Measurements from ENCODE around the gene PAK1IP1. TPM values are rescaled to one million over a fixed set of nuclear protein-coding genes. Genes with fewer than 3 reads are reported as not detected.

The PAK1IP1 gene
- total and polyA plus RNA-seq, 10 of the 15 experiments (the other 5 are each of a cell fraction or from before 2014, with no cell fraction given) = 26.0 to 98.5 (median 47.8) TPM

DNA sequence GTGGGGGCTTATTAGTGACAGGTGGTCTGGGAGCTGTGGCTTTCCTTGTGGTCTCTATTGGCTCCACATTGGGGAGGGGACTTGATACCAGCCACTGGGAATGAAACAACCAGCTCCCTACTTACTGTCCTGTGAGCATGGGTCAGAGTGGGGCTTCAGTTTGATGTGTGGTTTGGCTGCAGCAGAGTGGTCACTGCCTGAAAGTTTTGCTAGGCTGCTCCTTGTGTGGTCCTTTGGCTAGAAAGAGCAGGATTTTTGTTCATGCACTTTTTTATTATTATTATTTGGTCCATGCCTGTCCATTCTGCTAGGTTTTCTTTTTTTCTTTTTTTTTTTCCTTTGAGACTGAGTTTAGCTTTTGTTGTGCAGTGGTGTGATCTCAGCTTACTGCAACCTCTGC lies 45.3 kb downstream of the PAK1IP1 start:
- FAIRE-seq (no peak), DNase-seq (ENCODE audit: low read depth, low spot score) (no peak), ATAC-seq (no peak)
- intact Hi-C loops (cut with micrococcal nuclease; ENCODE audit: unreplicated experiment) (no loop called here), in situ Hi-C loops (cut with MboI) (no loop called here)
- CTCF ChIA-PET = no interaction called here
- Histone ChIP-seq H3K4me3 (no peak overlapping the region), H3K79me2 (ENCODE audit: control insufficient read depth, insufficient read depth, low read length) (no peaks in the 10 kb centered on the region), H3K36me3 (ENCODE audit: control insufficient read depth in 2 of 2, insufficient read depth in 2 of 2, low read length in 1 of 2) (no peaks in the 10 kb centered on the region), H4K20me1 (ENCODE audit: control insufficient read depth, insufficient read depth) (no peaks in the 10 kb centered on the region), H3K4me1 (ENCODE audit: control insufficient read depth, insufficient read depth, low read length) (no peaks in the 10 kb centered on the region), H3K9ac (ENCODE audit: control insufficient read depth, insufficient read depth, low read length) (no peak overlapping the region), H2AFZ (ENCODE audit: control insufficient read depth, low read depth, low read length) (no peak overlapping the region), H3K4me2 (ENCODE audit: control insufficient read depth, insufficient read depth) (no peak overlapping the region), H3K9me3 (replicated peaks; ENCODE audit: control insufficient read depth, insufficient read depth, low read length) (no peaks in the 10 kb centered on the region; the same call in 2 of the 3 replicates), H3K27ac (ENCODE audit: control insufficient read depth, insufficient read depth) (no peak overlapping the region), H3K27me3 (replicated peaks in 1 of 2; ENCODE audit: control insufficient read depth in 2 of 2, insufficient read depth in 2 of 2, low read length in 1 of 2) (no peaks in the 10 kb centered on the region)
- no TSS peak for BruUV-seq (replicated peaks)
- POLR2A ChIA-PET = interaction anchor here (0.6 kb wide), 1 partner anchor 472 kb away, joined by 3 read pairs; no protein-coding TSS in a partner anchor
- no peak for TF ChIP-seq NFYB (IDR thresholded peaks at IDR 0.05; ENCODE audit: insufficient read depth, low read depth, low read length)
- TF ChIP-seq POLR2A (IDR thresholded peaks at IDR 0.05; ENCODE audit: low read depth, low read length) = no peak
- TF ChIP-seq CUX1 (IDR thresholded peaks at IDR 0.05; ENCODE audit: insufficient replicate concordance, low read depth, low read length) = no peak
- TF ChIP-seq ZNF687 (IDR thresholded peaks at IDR 0.05) = no peak
- no peak for TF ChIP-seq PAX8 (IDR thresholded peaks at IDR 0.05)
- TF ChIP-seq PML (IDR thresholded peaks at IDR 0.05; ENCODE audit: low read length) = no peak
- no peak for TF ChIP-seq IRF4 (IDR thresholded peaks at IDR 0.05; ENCODE audit: low read depth, low read length)
- TF ChIP-seq NR2F1 (conservative IDR thresholded peaks at IDR 0.05) = no peak
- no peak for TF ChIP-seq ATF7 (IDR thresholded peaks at IDR 0.05; ENCODE audit: low read depth)
- no peak for TF ChIP-seq BCL3 (IDR thresholded peaks at IDR 0.05; ENCODE audit: borderline replicate concordance, insufficient read depth, low read depth, low read length, poor library complexity, severe bottlenecking)
- TF ChIP-seq TCF3 (IDR thresholded peaks at IDR 0.05; ENCODE audit: borderline replicate concordance, insufficient read depth, low read depth, low read length) = no peak
- TF ChIP-seq RAD21 (IDR thresholded peaks at IDR 0.05; ENCODE audit: insufficient read depth, low read depth, low read length) = no peak
- no peak for TF ChIP-seq HDAC2 (IDR thresholded peaks at IDR 0.05)
- TF ChIP-seq BMI1 (IDR thresholded peaks at IDR 0.05; ENCODE audit: borderline replicate concordance) = no peak
- no peak for TF ChIP-seq BACH1 (IDR thresholded peaks at IDR 0.05; ENCODE audit: borderline replicate concordance)
- TF ChIP-seq NBN (IDR thresholded peaks at IDR 0.05) = no peak
- no peak for TF ChIP-seq RBBP5 (conservative IDR thresholded peaks at IDR 0.05)
- TF ChIP-seq POLR2AphosphoS2 (IDR thresholded peaks at IDR 0.05; ENCODE audit: low read depth, low read length) = no peak
- RAD21 ChIA-PET (ENCODE audit: unreplicated experiment) = no interaction called here
- SMC1A ChIA-PET (ENCODE audit: uncharacterized antibody, unreplicated experiment) = no interaction called here

All from GM12878 (cell line).